ENCODE data around the gene RAB5A. TPM values are rescaled to one million over a fixed set of nuclear protein-coding genes. Genes with fewer than 3 reads are reported as not detected.
"Not testable (repeated sequence)": the region's sequence is repeated elsewhere in the genome, so short reads cannot be mapped to it uniquely, and the experiment has no call there.

RAB5A gene
- total RNA-seq, 1 experiment from 2014 or later: 97.1 TPM

GRCh38 chr3:19972054-19972453, 25.2 kb downstream of the RAB5A start (continued):
- TF ChIP-seq ATF1 (CRISPR knock-in tag; IDR thresholded peaks at IDR 0.05) (no peak), MXD4 (CRISPR knock-in tag; IDR thresholded peaks at IDR 0.05; ENCODE audit: borderline replicate concordance) (no peak), TCF7 (CRISPR knock-in tag; IDR thresholded peaks at IDR 0.05; ENCODE audit: low read depth) (no peak), IRF2 (CRISPR knock-in tag; IDR thresholded peaks at IDR 0.05; ENCODE audit: borderline replicate concordance, low read depth) (no peak), JUN (CRISPR knock-in tag; IDR thresholded peaks at IDR 0.05) (no peak)

GRCh38 chr3:19988904-19989303, 42.0 kb downstream of the RAB5A start:
- TF ChIP-seq EMX1 (CRISPR knock-in tag; IDR thresholded peaks at IDR 0.05): 0 out of 2 replicates have a peak, but pooled peaks have one; percentile 54
- CTCF ChIA-PET; H3K27ac Mint-ChIP-seq; ATAC-seq; H3K27me3 Mint-ChIP-seq (ENCODE audit: low read depth); H3K9me3 Mint-ChIP-seq; POLR2A ChIA-PET; DNase-seq (ENCODE audit: low spot score); H3K4me3 Mint-ChIP-seq: not testable (repeated sequence)
- peaks cover 16% of the 10 kb centered on the region for H3K4me1 Mint-ChIP-seq
- H3K36me3 Mint-ChIP-seq: peaks cover 19% of the 10 kb centered on the region

GRCh38 chr3:19994796-19995195, 47.9 kb downstream of the RAB5A start:
- H3K36me3 Mint-ChIP-seq: no peaks in the 10 kb centered on the region

More at GRCh38 chr3:19994796-19995195, 47.9 kb downstream of the RAB5A start:
- Mint-ChIP-seq H3K9me3 (peaks cover 6% of the 10 kb centered on the region), H3K27ac (no peak overlapping the region), H3K4me3 (no peak overlapping the region), H3K27me3 (ENCODE audit: low read depth) (no peaks in the 10 kb centered on the region), H3K4me1 (no peaks in the 10 kb centered on the region)
- ChIA-PET CTCF (no interaction called here), POLR2A (no interaction called here)
- TF ChIP-seq TP53 (CRISPR knock-in tag; IDR thresholded peaks at IDR 0.05) (no peak), ZMAT4 (CRISPR knock-in tag; IDR thresholded peaks at IDR 0.05) (no peak), MXD4 (CRISPR knock-in tag; IDR thresholded peaks at IDR 0.05; ENCODE audit: borderline replicate concordance) (no peak), MYBL2 (CRISPR knock-in tag; IDR thresholded peaks at IDR 0.05) (no peak), ZNF138 (CRISPR knock-in tag; conservative IDR thresholded peaks at IDR 0.05) (no peak), CTCF (IDR thresholded peaks at IDR 0.05) (no peak), USF2 (CRISPR knock-in tag; IDR thresholded peaks at IDR 0.05) (no peak), ZNF532 (CRISPR knock-in tag; IDR thresholded peaks at IDR 0.05; ENCODE audit: borderline replicate concordance) (no peak), ATF2 (CRISPR knock-in tag; IDR thresholded peaks at IDR 0.05; ENCODE audit: borderline replicate concordance, low read depth) (no peak), OVOL2 (CRISPR knock-in tag; IDR thresholded peaks at IDR 0.05; ENCODE audit: borderline replicate concordance) (no peak), IRF1 (CRISPR knock-in tag; IDR thresholded peaks at IDR 0.05) (no peak), JUN (CRISPR knock-in tag; IDR thresholded peaks at IDR 0.05) (no peak)
- ATAC-seq: no peak
- no peak for DNase-seq (ENCODE audit: low spot score)
